ENCODE data around the gene TCL1B. TPM values are rescaled to one million over a fixed set of nuclear protein-coding genes. Genes with fewer than 3 reads are reported as not detected.

TCL1B gene
- total and polyA plus RNA-seq, 2 experiments from 2014 or later = 5.5 to 6.0 TPM

GRCh38 chr14:95668235-95668772 lies 17.9 kb upstream of the TCL1B start:
- TF ChIP-seq NANOG (IDR thresholded peaks at IDR 0.05; ENCODE audit: borderline replicate concordance) = no peak
- TF ChIP-seq POLR2AphosphoS5 (IDR thresholded peaks at IDR 0.05; ENCODE audit: low read depth) = no peak
- TF ChIP-seq REST (IDR thresholded peaks at IDR 0.05; ENCODE audit: unreplicated experiment) = no peak
- no peak for TF ChIP-seq STAT1 (IDR thresholded peaks at IDR 0.05; ENCODE audit: unreplicated experiment)
- no peak for TF ChIP-seq ZNF462 (CRISPR knock-in tag; IDR thresholded peaks at IDR 0.05)
- no peak for TF ChIP-seq ZNF114 (CRISPR knock-in tag; IDR thresholded peaks at IDR 0.05)
- TF ChIP-seq JUNB (IDR thresholded peaks at IDR 0.05; ENCODE audit: unreplicated experiment) = no peak
- no peak for TF ChIP-seq CTCF (conservative IDR thresholded peaks at IDR 0.05; ENCODE audit: low read depth in 2 of 2)
- TF ChIP-seq EZH2 (IDR thresholded peaks at IDR 0.05; ENCODE audit: low read depth, unreplicated experiment) = no peak
- no peak for TF ChIP-seq ETS1 (IDR thresholded peaks at IDR 0.05)
- TF ChIP-seq CREB1 (CRISPR knock-in tag; IDR thresholded peaks at IDR 0.05; ENCODE audit: low read depth) = no peak
- no peak for TF ChIP-seq EZH2phosphoT487 (IDR thresholded peaks at IDR 0.05; ENCODE audit: unreplicated experiment)
- no peak for TF ChIP-seq ZNF331 (CRISPR knock-in tag; IDR thresholded peaks at IDR 0.05; ENCODE audit: low read depth)
- H3K4me3 Mint-ChIP-seq = no peak overlapping the region
- H2AFZ ChIP-seq = no peak overlapping the region
- peaks cover 12% of the 10 kb centered on the region for H3K4me1 ChIP-seq (ENCODE audit: insufficient read depth)
- H3K36me3 Mint-ChIP-seq (ENCODE audit: low read depth) = no peaks in the 10 kb centered on the region
- H3K9me3 Mint-ChIP-seq = no peaks in the 10 kb centered on the region
- peaks cover 16% of the 10 kb centered on the region for H3K4me1 Mint-ChIP-seq
- 0 out of 2 replicates have a peak, but pooled peaks cover 7% of the 10 kb centered on the region for H3K27me3 ChIP-seq (ENCODE audit: insufficient read depth)
- no peaks in the 10 kb centered on the region for H3K79me2 ChIP-seq (replicated peaks; ENCODE audit: insufficient read depth)
- H3K36me3 ChIP-seq (ENCODE audit: insufficient read depth) = no peaks in the 10 kb centered on the region
- DNase-seq (ENCODE audit: low spot score) (no peak), ATAC-seq (no peak)
- no peak overlapping the region; the same call in 1 of the 2 replicates for H3K27ac Mint-ChIP-seq
- no peaks in the 10 kb centered on the region for H4K20me1 ChIP-seq (replicated peaks; ENCODE audit: insufficient read depth)
- no peaks in the 10 kb centered on the region for H3K9me2 ChIP-seq (ENCODE audit: insufficient read depth)
- H3K27me3 Mint-ChIP-seq (ENCODE audit: insufficient read depth, low read depth, poor library complexity) = peaks cover 5% of the 10 kb centered on the region
- no peaks in the 10 kb centered on the region for H3F3A ChIP-seq (replicated peaks; ENCODE audit: low read depth)
- no peak overlapping the region for H3K4me3 ChIP-seq
- no peak overlapping the region for H3K4me2 ChIP-seq
- no peak overlapping the region for H3K27ac ChIP-seq (ENCODE audit: low read depth)
